ENCODE measurements around the gene RPS19BP1. TPM values are rescaled to one million over a fixed set of nuclear protein-coding genes. Genes with fewer than 3 reads are reported as not detected.
A peak's percentile ranks its signal among the peaks of the same experiment; 100 is the strongest.

The RPS19BP1 gene
- total RNA-seq, 1 donor from 2014 or later = 67.7 TPM

GRCh38 chr22:39502109-39502788 lies 30.3 kb downstream of the RPS19BP1 start, which contains the start of gene MIEF1:
Gene MIEF1, plus strand, starts transcription at chr22:39502290. Its CDS starts 9,005 bp downstream, at chr22:39511295.
- peak within 1 kb of the TSS; percentile 89 for H3K27ac Mint-ChIP-seq
- DNase-seq = peak; percentile 89
- intact Hi-C loops (cut with micrococcal nuclease) = loop anchor here (1.0 to 2.0 kb wide), 5 partner anchors 12 to 103 kb away; partner anchors contain the start of genes ATF4, RPS19BP1 and TAB1
- peaks cover 34% of the 10 kb centered on the region for H3K4me1 Mint-ChIP-seq
- ATAC-seq (ENCODE audit: low read depth) = peak; percentile 96
- ChIA-PET POLR2A (interaction anchor here (0.5 to 4.3 kb wide), 26 partner anchors 9 to 750 kb away, joined by 3 to 86 read pairs (median 4); partner anchors contain the start of genes ATF4, RPL3 and TAB1), CTCF (interaction anchor here (0.8 to 4.4 kb wide), 7 partner anchors 9 to 159 kb away, joined by 3 to 18 read pairs (median 5); partner anchors contain the start of genes ATF4 and TAB1)
- peaks cover 37% of the 10 kb centered on the region for H3K36me3 Mint-ChIP-seq (ENCODE audit: low read depth)
- no peak for TF ChIP-seq CTCF (IDR thresholded peaks at IDR 0.05)
- no peaks in the 10 kb centered on the region for H3K27me3 Mint-ChIP-seq
- H3K4me3 Mint-ChIP-seq = peak within 1 kb of the TSS; percentile 95
- H3K9me3 Mint-ChIP-seq = no peaks in the 10 kb centered on the region

GRCh38 chr22:39501644-39502108 lies 30.9 kb downstream of the RPS19BP1 start:
- TF ChIP-seq CTCF (IDR thresholded peaks at IDR 0.05) = no peak
- CTCF ChIA-PET = interaction anchor here (0.8 to 4.4 kb wide), 6 partner anchors 8 to 102 kb away, joined by 3 to 18 read pairs (median 6); partner anchors contain the start of genes ATF4 and TAB1
- H3K27ac Mint-ChIP-seq = peak overlapping the region; percentile 89
- intact Hi-C loops (cut with micrococcal nuclease) = loop anchor here (1.0 to 2.0 kb wide), 5 partner anchors 11 to 102 kb away; partner anchors contain the start of genes ATF4, RPS19BP1 and TAB1
- H3K36me3 Mint-ChIP-seq (ENCODE audit: low read depth) = peaks cover 32% of the 10 kb centered on the region
- no peaks in the 10 kb centered on the region for H3K9me3 Mint-ChIP-seq
- DNase-seq (no peak), ATAC-seq (ENCODE audit: low read depth) (no peak)
- no peaks in the 10 kb centered on the region for H3K27me3 Mint-ChIP-seq
- peaks cover 34% of the 10 kb centered on the region for H3K4me1 Mint-ChIP-seq
- POLR2A ChIA-PET = interaction anchor here (0.5 to 4.3 kb wide), 25 partner anchors 8 to 749 kb away, joined by 3 to 86 read pairs (median 5); partner anchors contain the start of genes ATF4, RPL3 and TAB1
- peak overlapping the region; percentile 95 for H3K4me3 Mint-ChIP-seq

- Mint-ChIP-seq H3K27ac (no peak overlapping the region), H3K4me1 (peaks cover 34% of the 10 kb centered on the region), H3K27me3 (no peaks in the 10 kb centered on the region), H3K4me3 (no peak overlapping the region), H3K9me3 (no peaks in the 10 kb centered on the region), H3K36me3 (ENCODE audit: low read depth) (peaks cover 16% of the 10 kb centered on the region)
- ATAC-seq (ENCODE audit: low read depth) = no peak
- ChIA-PET CTCF (interaction anchor here (4.4 kb wide), 1 partner anchor 14 kb away, joined by 18 read pairs; no protein-coding TSS in a partner anchor), POLR2A (interaction anchor here (4.3 kb wide), 1 partner anchor 20 kb away, joined by 86 read pairs; the partner anchor contains the start of gene ATF4)
- DNase-seq = no peak
- no peak for TF ChIP-seq CTCF (IDR thresholded peaks at IDR 0.05)
- intact Hi-C loops (cut with micrococcal nuclease) = no loop called here
Measured at GRCh38 chr22:39500101-39500500, 32.4 kb downstream of the RPS19BP1 start.

- Mint-ChIP-seq H3K9me3 (no peaks in the 10 kb centered on the region), H3K27me3 (no peaks in the 10 kb centered on the region), H3K27ac (no peak overlapping the region), H3K4me1 (peaks cover 29% of the 10 kb centered on the region), H3K4me3 (no peak overlapping the region), H3K36me3 (ENCODE audit: low read depth) (peaks cover 5% of the 10 kb centered on the region)
- ATAC-seq (ENCODE audit: low read depth) = no peak
- ChIA-PET POLR2A (interaction anchor here (0.7 kb wide), 1 partner anchor 21 kb away, joined by 3 read pairs; the partner anchor contains the start of gene ATF4), CTCF (interaction anchor here (1.4 to 4.0 kb wide), 2 partner anchors 17 to 180 kb away, joined by 3 to 33 read pairs; no protein-coding TSS in a partner anchor)
- TF ChIP-seq CTCF (IDR thresholded peaks at IDR 0.05) = no peak
- DNase-seq = no peak
- intact Hi-C loops (cut with micrococcal nuclease) = no loop called here
Measured at GRCh38 chr22:39498802-39499201, 33.7 kb downstream of the RPS19BP1 start.

All from activated B cell treated with CpG ODN at 0.5 μM for 24 hours (primary cell).